Body of pancreas (tissue), 4 donors: ENCODE data around the gene CCDC174. TPM values are rescaled to one million over a fixed set of nuclear protein-coding genes. Genes with fewer than 3 reads are reported as not detected.
A peak's percentile ranks its signal among the peaks of the same experiment; 100 is the strongest.

Experiments
- ATAC-seq: fragments of 150-250 bp; one replicate; pipeline ENCODE4 v1.9.1; 2016
- DNase-seq, 4 donors: peaks; one replicate each; pipeline ENCODE4 v3.0.0-alpha.2; 2019
- H3K27ac ChIP-seq, 4 donors: fragments of 200-600 bp; sonication (generic); 1 replicate in 3 of 4; 2 replicates in 1 of 4; pipeline versions ENCODE4 v1.5.1 to v1.6.1; 2016 to 2019; ENCODE audit warnings: mild to moderate bottlenecking in 1 of 4, mixed read lengths in 1 of 4, moderate library complexity in 1 of 4
- H3K27me3 ChIP-seq, 2 donors: fragments of 200-600 bp; sonication (generic); one replicate each; pipeline ENCODE4 v1.6.0; 2016; ENCODE audit warnings: mild to moderate bottlenecking in 1 of 2
- H3K36me3 ChIP-seq, 2 donors: fragments of 200-600 bp; sonication (generic); replicated peaks in 1 of 2; 2 replicates each; pipeline ENCODE4 v1.5.1; 2016; ENCODE audit warnings: low read depth in 2 of 2; ENCODE audit not compliant: insufficient read depth in 1 of 2
- H3K4me1 ChIP-seq: fragments of 200-600 bp; sonication (generic); one replicate; pipeline ENCODE4 v1.6.0; 2016
- H3K4me3 ChIP-seq, 2 donors: fragments of 200-600 bp; sonication (generic); 1 replicate in 1 of 2; 2 replicates in 1 of 2; pipeline ENCODE4 v1.5.1; 2016 to 2019
- H3K9me3 ChIP-seq, 3 donors: fragments of 200-600 bp; sonication (generic); 1 replicate in 2 of 3; 2 replicates in 1 of 3; pipeline ENCODE4 v1.5.1; 2016
- POLR2A ChIP-seq, 3 donors: fragments of 450-650 bp; IDR thresholded peaks; one replicate each; pipeline ENCODE4 v1.6.1; 2016; ENCODE audit warnings: antibody characterized with exemption in 3 of 3, mild to moderate bottlenecking in 2 of 3
- WGBS, 2 donors: methylation state at CpG; one replicate each; pipeline ENCODE4 v1.1.5; 2017; 5-methylcytosine and 5-hydroxymethylcytosine counted together
- intact Hi-C: fragments of 100-400 bp; cut with DNase I; formaldehyde crosslinking; loops from one replicate; pipeline ENCODE4 v1.15.1; 2023
- total RNA-seq, 2 donors: library from RNA; depleted of rRNA; stranded (reverse); fragments of >200 nt; gene quantifications; one replicate each; pipeline ENCODE4 v1.1.0, GENCODE V29; 2016
- TF ChIP-seq, protein P1 (sequence below), 7 experiments: fragments of 450-650 bp in 4 of 7; fragments of 200-600 bp in 3 of 7; sonication (generic) in 3 of 7; IDR thresholded peaks; one replicate each; pipeline ENCODE4 v1.5.1; 2016 to 2019; ENCODE audit warnings: antibody characterized with exemption in 7 of 7

CCDC174 gene
- total RNA-seq, 2 donors from 2014 or later = 11.2 to 17.8 TPM

DNA sequence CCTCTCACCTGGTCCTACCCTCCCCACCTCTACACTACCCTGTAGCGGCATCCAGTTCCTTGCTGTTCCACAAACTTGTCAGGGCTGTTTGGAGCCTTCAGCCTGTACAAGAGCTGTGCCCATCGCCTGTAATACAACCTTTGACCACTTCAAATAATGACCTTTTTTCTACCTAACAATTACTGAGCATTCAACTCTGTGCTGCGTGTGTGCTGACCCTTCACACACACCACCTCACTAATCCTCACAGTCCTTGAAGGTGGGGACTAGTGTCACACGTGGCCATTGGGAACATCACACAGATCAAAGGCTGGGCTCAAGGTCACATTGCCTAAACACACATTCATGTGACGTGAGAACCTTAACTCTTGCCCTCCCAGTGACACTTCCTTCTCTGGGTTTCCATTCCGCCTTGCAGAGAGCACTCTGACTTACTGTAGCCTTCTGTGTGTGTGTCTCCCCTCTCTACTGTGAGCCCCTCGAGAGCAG, 26.5 kb downstream of the CCDC174 start:
- Histone ChIP-seq H3K4me1 (peaks cover 4% of the 10 kb centered on the region), H3K27me3 (no peaks in the 10 kb centered on the region), H3K4me3 (no peak overlapping the region), H3K9me3 (no peaks in the 10 kb centered on the region), H3K27ac (no peak overlapping the region), H3K36me3 (no peaks in the 10 kb centered on the region)
- no peak for TF ChIP-seq POLR2A (IDR thresholded peaks at IDR 0.05)
- TF ChIP-seq, protein P1, sequence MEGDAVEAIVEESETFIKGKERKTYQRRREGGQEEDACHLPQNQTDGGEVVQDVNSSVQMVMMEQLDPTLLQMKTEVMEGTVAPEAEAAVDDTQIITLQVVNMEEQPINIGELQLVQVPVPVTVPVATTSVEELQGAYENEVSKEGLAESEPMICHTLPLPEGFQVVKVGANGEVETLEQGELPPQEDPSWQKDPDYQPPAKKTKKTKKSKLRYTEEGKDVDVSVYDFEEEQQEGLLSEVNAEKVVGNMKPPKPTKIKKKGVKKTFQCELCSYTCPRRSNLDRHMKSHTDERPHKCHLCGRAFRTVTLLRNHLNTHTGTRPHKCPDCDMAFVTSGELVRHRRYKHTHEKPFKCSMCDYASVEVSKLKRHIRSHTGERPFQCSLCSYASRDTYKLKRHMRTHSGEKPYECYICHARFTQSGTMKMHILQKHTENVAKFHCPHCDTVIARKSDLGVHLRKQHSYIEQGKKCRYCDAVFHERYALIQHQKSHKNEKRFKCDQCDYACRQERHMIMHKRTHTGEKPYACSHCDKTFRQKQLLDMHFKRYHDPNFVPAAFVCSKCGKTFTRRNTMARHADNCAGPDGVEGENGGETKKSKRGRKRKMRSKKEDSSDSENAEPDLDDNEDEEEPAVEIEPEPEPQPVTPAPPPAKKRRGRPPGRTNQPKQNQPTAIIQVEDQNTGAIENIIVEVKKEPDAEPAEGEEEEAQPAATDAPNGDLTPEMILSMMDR (IDR thresholded peaks at IDR 0.05) = peak in 2 of 7 experiments; percentile 7 to 16
- WGBS, 2 donors = 33 to 41% methylated on average over 7 of the region's 7 CpGs
- peak; percentile 23 for ATAC-seq
- DNase-seq = peak in 2 of 4 donors; percentile 18
- intact Hi-C loops = no loop called here

DNA sequence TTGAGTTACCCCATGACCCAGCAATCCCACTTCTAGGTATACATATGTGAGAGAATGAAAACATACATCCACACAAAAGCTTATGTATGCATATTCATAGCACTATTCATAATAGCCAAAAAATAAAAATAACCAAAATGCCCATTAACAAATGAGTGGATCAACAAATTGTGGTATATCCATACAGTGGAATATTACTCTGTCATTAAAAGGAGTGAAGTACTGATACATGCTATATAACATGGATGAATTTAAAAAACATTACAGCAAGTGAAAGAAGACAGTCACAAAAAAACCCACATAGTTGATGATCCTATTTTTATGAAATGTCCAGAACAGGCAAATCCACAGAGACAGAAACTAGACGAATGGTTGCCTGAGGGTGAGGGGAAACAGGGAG, 28.6 kb downstream of the CCDC174 start:
- Histone ChIP-seq H3K27me3 (no peaks in the 10 kb centered on the region), H3K36me3 (no peaks in the 10 kb centered on the region), H3K9me3 (no peaks in the 10 kb centered on the region), H3K27ac (no peak overlapping the region), H3K4me1 (peaks cover 4% of the 10 kb centered on the region), H3K4me3 (no peak overlapping the region)
- ATAC-seq = no peak
- no peak for DNase-seq
- intact Hi-C loops = no loop called here
- TF ChIP-seq, protein P1 (IDR thresholded peaks at IDR 0.05) = no peak
- no peak for TF ChIP-seq POLR2A (IDR thresholded peaks at IDR 0.05)
- 96 to 97% methylated on average over 1 of the region's 1 CpG for WGBS, 2 donors

DNA sequence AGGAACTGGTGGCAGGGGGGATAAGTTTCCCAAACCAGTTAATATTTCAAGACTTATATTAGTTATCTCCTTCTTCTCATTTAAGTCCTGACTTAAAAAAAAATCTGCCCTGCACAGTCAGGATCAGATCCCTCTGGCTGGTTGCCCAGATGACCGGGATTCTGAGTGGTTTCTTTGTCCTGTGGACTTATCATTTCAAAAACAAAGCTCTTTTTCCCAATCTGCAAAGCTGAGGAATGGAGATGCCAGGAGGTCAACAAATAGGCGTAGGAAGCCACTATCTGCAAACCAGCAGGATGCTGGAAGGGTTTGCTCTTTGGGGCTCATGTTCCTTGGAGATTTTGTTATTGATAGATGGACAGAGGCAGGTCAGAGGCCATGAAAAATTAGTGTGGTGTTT, 29.2 kb downstream of the CCDC174 start:
- peaks cover 4% of the 10 kb centered on the region for H3K4me1 ChIP-seq
- intact Hi-C loops = no loop called here
- H3K4me3 ChIP-seq = no peak overlapping the region
- ATAC-seq (no peak), DNase-seq (no peak)
- H3K27ac ChIP-seq = no peak overlapping the region
- no peaks in the 10 kb centered on the region for H3K9me3 ChIP-seq
- WGBS, 2 donors = 41 to 47% methylated on average over 2 of the region's 2 CpGs
- H3K36me3 ChIP-seq = no peaks in the 10 kb centered on the region
- H3K27me3 ChIP-seq = no peaks in the 10 kb centered on the region
- no peak for TF ChIP-seq POLR2A (IDR thresholded peaks at IDR 0.05)
- TF ChIP-seq, protein P1 (IDR thresholded peaks at IDR 0.05) = no peak

DNA sequence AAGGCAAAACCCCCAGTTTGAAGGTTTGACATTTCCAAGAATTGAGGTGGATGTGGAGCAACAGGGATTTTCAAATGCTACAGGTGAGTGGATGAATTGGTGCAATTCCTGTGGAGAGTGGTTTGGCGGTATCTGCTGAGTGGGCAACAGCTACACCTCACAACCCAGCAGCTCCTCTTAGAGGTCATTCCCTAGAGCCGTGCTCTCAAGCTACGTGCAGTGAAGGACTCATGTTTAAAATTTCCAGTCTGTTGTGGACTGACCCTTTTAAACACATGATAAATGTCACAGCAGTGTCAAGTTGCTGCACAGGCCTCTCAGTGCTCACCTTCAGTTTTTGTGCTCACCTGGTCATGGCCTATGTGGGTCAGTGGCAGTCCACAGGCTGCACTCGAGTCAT, 32.9 kb downstream of the CCDC174 start:
- no peaks in the 10 kb centered on the region for H3K4me1 ChIP-seq
- no peaks in the 10 kb centered on the region for H3K36me3 ChIP-seq
- ATAC-seq (no peak), DNase-seq (no peak)
- no peak overlapping the region for H3K27ac ChIP-seq
- H3K4me3 ChIP-seq = no peak overlapping the region
- no peaks in the 10 kb centered on the region for H3K27me3 ChIP-seq
- no peaks in the 10 kb centered on the region for H3K9me3 ChIP-seq
- intact Hi-C loops = no loop called here
- no peak for TF ChIP-seq POLR2A (IDR thresholded peaks at IDR 0.05)
- TF ChIP-seq, protein P1 (IDR thresholded peaks at IDR 0.05) = no peak
- 88 to 93% methylated on average over 4 of the region's 4 CpGs for WGBS, 2 donors

DNA sequence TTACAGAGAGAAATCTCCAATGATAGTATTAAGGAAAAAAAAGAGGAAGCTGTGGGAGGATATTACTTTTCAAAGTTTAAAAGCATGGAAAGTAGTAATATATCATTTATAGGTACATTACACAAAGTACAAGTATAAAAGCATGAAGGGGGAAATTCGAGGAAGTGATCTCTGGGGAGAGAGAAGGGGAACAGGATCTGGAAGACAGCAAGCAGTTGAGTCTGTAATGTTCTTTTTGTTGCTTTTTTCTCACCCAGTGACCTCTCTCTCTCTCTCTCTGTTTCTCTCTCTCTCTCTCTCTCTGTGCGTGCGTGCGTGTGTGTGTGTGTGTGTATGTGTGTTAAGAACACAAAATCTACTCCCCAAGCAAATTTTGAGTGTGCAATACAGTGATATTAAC, 33.6 kb downstream of the CCDC174 start:
- Histone ChIP-seq H3K4me1 (no peaks in the 10 kb centered on the region), H3K36me3 (no peaks in the 10 kb centered on the region), H3K27me3 (no peaks in the 10 kb centered on the region), H3K9me3 (no peaks in the 10 kb centered on the region), H3K4me3 (no peak overlapping the region), H3K27ac (no peak overlapping the region)
- TF ChIP-seq, protein P1 (IDR thresholded peaks at IDR 0.05) = no peak
- TF ChIP-seq POLR2A (IDR thresholded peaks at IDR 0.05) = no peak
- DNase-seq = no peak
- intact Hi-C loops = no loop called here
- ATAC-seq = no peak
- WGBS, 2 donors = 38 to 44% methylated on average over 4 of the region's 4 CpGs
